ENCODE data around the gene KIRREL3. TPM values are rescaled to one million over a fixed set of nuclear protein-coding genes. Genes with fewer than 3 reads are reported as not detected.

Gene KIRREL3
- polyA plus RNA-seq, 2 of the 4 experiments (the other 2 are of a cell fraction) = 3.0 to 11.0 TPM

GRCh38 chr11:126978165-126978564 is 22.4 kb downstream of the KIRREL3 start:
- ChIA-PET POLR2A (no interaction called here), CTCF (interaction anchor here (1.2 to 6.2 kb wide), 4 partner anchors 8 to 371 kb away, joined by 3 to 47 read pairs (median 8); no protein-coding TSS in a partner anchor)
- H3K27ac ChIP-seq = no peak overlapping the region
- FAIRE-seq (no peak), ATAC-seq (no peak), DNase-seq (ENCODE audit: low read depth in 1 of 2, low spot score in 1 of 2) (no peak)
- no peaks in the 10 kb centered on the region for H3K4me1 ChIP-seq
- H3K4me3 ChIP-seq = no peak overlapping the region
- H3K9me3 ChIP-seq = 0 out of 3 replicates have a peak, but pooled peaks cover under 1% of the 10 kb centered on the region
- 81% methylated on average over 3 of the region's 3 CpGs for WGBS (ENCODE audit: missing lambda C conversion rate)
- TF ChIP-seq, protein P1, sequence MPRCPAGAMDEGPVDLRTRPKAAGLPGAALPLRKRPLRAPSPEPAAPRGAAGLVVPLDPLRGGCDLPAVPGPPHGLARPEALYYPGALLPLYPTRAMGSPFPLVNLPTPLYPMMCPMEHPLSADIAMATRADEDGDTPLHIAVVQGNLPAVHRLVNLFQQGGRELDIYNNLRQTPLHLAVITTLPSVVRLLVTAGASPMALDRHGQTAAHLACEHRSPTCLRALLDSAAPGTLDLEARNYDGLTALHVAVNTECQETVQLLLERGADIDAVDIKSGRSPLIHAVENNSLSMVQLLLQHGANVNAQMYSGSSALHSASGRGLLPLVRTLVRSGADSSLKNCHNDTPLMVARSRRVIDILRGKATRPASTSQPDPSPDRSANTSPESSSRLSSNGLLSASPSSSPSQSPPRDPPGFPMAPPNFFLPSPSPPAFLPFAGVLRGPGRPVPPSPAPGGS (IDR thresholded peaks at IDR 0.05) = no peak
- no peak for TF ChIP-seq CBX2 (IDR thresholded peaks at IDR 0.05; ENCODE audit: borderline replicate concordance, low read depth)
- no peak for TF ChIP-seq REST (IDR thresholded peaks at IDR 0.05)
- no peak for TF ChIP-seq NFE2L2 (conservative IDR thresholded peaks at IDR 0.05; ENCODE audit: low read length)
- no peak for TF ChIP-seq SMC3 (IDR thresholded peaks at IDR 0.05)
- TF ChIP-seq MAZ (IDR thresholded peaks at IDR 0.05; ENCODE audit: borderline replicate concordance, low read depth, low read length) = no peak
- TF ChIP-seq HOXA7 (CRISPR knock-in tag; IDR thresholded peaks at IDR 0.05) = no peak
- TF ChIP-seq MAFK (IDR thresholded peaks at IDR 0.05; ENCODE audit: partially characterized antibody) = no peak
- TF ChIP-seq SREBF2 (IDR thresholded peaks at IDR 0.05) = no peak
- no peak for TF ChIP-seq ESRRA (IDR thresholded peaks at IDR 0.05; ENCODE audit: borderline replicate concordance, low read length)
- no peak overlapping the region for H3K4me2 ChIP-seq

DNA sequence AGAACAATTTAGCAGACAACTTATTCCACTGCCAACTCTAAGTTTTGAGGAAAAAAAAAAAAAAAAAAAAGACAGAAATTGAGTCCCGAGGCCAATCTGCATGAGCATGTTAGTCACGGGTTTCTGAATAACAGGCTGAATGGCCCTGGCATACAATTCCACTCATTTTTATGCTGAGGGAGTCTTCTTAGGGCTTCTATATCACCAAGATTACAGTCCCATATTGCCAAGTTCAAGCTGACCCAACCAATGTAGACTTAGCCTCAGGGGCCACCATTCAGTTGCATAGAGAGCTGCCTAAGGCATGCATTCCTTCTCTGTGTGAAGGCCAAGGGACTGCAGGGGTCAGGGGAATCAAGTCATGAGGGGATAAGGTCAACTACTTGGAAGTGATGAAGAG is 27.5 kb downstream of the KIRREL3 start:
- peaks cover 4% of the 10 kb centered on the region; the same call in 1 of the 3 replicates for H3K4me1 ChIP-seq
- ATAC-seq (no peak), FAIRE-seq (no peak), DNase-seq (ENCODE audit: low read depth in 1 of 2, low spot score in 1 of 2) (no peak)
- no peak overlapping the region for H3K4me2 ChIP-seq
- no peak overlapping the region for H3K4me3 ChIP-seq
- POLR2A ChIA-PET = no interaction called here
- CTCF ChIA-PET = interaction anchor here (1.2 to 3.1 kb wide), 3 partner anchors 12 to 83 kb away, joined by 3 to 14 read pairs (median 3); no protein-coding TSS in a partner anchor
- H3K9me3 ChIP-seq = 0 out of 3 replicates have a peak, but pooled peaks cover 15% of the 10 kb centered on the region
- WGBS (ENCODE audit: missing lambda C conversion rate) = 65% methylated on average over 2 of the region's 2 CpGs
- no peak overlapping the region for H3K27ac ChIP-seq
- TF ChIP-seq ELK1 (IDR thresholded peaks at IDR 0.05; ENCODE audit: low read depth, low read length) (no peak), USF2 (IDR thresholded peaks at IDR 0.05) (no peak), NPAS2 (CRISPR knock-in tag; IDR thresholded peaks at IDR 0.05; ENCODE audit: borderline replicate concordance) (no peak), PBX3 (IDR thresholded peaks at IDR 0.05) (no peak), FOSB (CRISPR knock-in tag; IDR thresholded peaks at IDR 0.05) (no peak), ESRRA (IDR thresholded peaks at IDR 0.05; ENCODE audit: borderline replicate concordance, low read length) (no peak), HOXB5 (CRISPR knock-in tag; IDR thresholded peaks at IDR 0.05) (no peak)
- TF ChIP-seq, protein P1 (IDR thresholded peaks at IDR 0.05) = no peak
- TF ChIP-seq, protein P2, sequence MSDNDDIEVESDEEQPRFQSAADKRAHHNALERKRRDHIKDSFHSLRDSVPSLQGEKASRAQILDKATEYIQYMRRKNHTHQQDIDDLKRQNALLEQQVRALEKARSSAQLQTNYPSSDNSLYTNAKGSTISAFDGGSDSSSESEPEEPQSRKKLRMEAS (IDR thresholded peaks at IDR 0.05) = no peak

Data from A549 (cell line).